Calu3 (cell line): ENCODE data around the gene TSBP1. TPM values are rescaled to one million over a fixed set of nuclear protein-coding genes. Genes with fewer than 3 reads are reported as not detected.

Source experiments
- BruUV-seq: library from RNA; stranded (reverse); fragments of 400-500 nt; replicated peaks from 2 replicates; lab custom pipeline; 2021; lab: Mats Ljungman, UMichigan
- CTCF ChIA-PET: fragments of 300-600 bp; sonication (Branson Sonifier 250); formaldehyde crosslinking; loops from one replicate; lab custom pipeline; 2022; ENCODE audit warnings: antibody characterized with exemption; lab: Charles Lee
- DNase-seq: peaks from one replicate; pipeline ENCODE4 v3.0.0; 2022
- H3K27ac Mint-ChIP-seq: one replicate; pipeline ENCODE4 v1.8.0; 2022; ENCODE audit warnings: mixed read lengths; ENCODE audit not compliant: unreplicated experiment
- H3K27me3 Mint-ChIP-seq: one replicate; pipeline ENCODE4 v1.8.0; 2022; ENCODE audit warnings: mixed read lengths; ENCODE audit not compliant: unreplicated experiment
- H3K36me3 Mint-ChIP-seq: one replicate; pipeline ENCODE4 v1.8.0; 2022; ENCODE audit warnings: mild to moderate bottlenecking, moderate library complexity, mixed read lengths; ENCODE audit not compliant: insufficient read depth, unreplicated experiment
- H3K4me1 Mint-ChIP-seq: one replicate; pipeline ENCODE4 v1.8.0; 2022; ENCODE audit warnings: mild to moderate bottlenecking, low read depth, mixed read lengths; ENCODE audit not compliant: unreplicated experiment
- H3K4me3 Mint-ChIP-seq: one replicate; pipeline ENCODE4 v1.8.0; 2022; ENCODE audit warnings: mild to moderate bottlenecking, low read depth, moderate library complexity, mixed read lengths; ENCODE audit not compliant: unreplicated experiment
- H3K9me3 Mint-ChIP-seq: one replicate; pipeline ENCODE4 v1.8.0; 2022; ENCODE audit warnings: low read depth, mixed read lengths; ENCODE audit not compliant: unreplicated experiment
- intact Hi-C: fragments of 100-400 bp; cut with micrococcal nuclease; formaldehyde crosslinking; loops from one replicate; pipeline ENCODE4 v1.10.0; 2022; ENCODE audit not compliant: unreplicated experiment
- total RNA-seq: library from RNA; stranded (reverse); gene quantifications from 2 replicates; pipeline ENCODE4 v1.2.3, GENCODE V29; 2022
- TF ChIP-seq, protein P1 (sequence below): fragments of 200-600 bp; IDR thresholded peaks from one replicate; pipeline ENCODE4 v1.8.0; 2022; ENCODE audit warnings: antibody characterized with exemption; ENCODE audit not compliant: unreplicated experiment

TSBP1 gene
- total RNA-seq, 1 experiment from 2014 or later = not detected

DNA sequence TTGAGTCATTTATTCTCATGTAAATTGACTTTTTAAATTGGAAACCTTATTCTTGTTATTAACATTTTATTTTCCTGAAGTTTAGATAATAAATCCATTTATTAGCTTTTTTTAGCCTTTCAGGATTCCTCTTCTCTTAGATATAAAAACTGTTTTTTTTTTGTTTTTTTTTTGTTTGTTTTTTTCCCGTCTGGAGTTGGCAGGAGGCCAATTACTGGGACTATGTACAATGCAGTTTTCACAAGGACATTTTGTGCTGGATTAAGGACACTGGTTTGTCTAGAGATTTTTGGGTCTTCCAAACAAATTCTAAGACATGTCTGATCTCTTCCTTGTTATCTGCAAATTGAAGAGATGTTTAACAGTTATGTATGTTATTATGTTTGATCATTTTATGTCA lies 34.0 kb upstream of the TSBP1 start:
- no peak for DNase-seq
- Mint-ChIP-seq H3K4me1 (no peaks in the 10 kb centered on the region), H3K4me3 (no peak overlapping the region), H3K36me3 (no peaks in the 10 kb centered on the region), H3K9me3 (no peaks in the 10 kb centered on the region), H3K27me3 (peaks cover 87% of the 10 kb centered on the region), H3K27ac (no peak overlapping the region)
- TF ChIP-seq, protein P1, sequence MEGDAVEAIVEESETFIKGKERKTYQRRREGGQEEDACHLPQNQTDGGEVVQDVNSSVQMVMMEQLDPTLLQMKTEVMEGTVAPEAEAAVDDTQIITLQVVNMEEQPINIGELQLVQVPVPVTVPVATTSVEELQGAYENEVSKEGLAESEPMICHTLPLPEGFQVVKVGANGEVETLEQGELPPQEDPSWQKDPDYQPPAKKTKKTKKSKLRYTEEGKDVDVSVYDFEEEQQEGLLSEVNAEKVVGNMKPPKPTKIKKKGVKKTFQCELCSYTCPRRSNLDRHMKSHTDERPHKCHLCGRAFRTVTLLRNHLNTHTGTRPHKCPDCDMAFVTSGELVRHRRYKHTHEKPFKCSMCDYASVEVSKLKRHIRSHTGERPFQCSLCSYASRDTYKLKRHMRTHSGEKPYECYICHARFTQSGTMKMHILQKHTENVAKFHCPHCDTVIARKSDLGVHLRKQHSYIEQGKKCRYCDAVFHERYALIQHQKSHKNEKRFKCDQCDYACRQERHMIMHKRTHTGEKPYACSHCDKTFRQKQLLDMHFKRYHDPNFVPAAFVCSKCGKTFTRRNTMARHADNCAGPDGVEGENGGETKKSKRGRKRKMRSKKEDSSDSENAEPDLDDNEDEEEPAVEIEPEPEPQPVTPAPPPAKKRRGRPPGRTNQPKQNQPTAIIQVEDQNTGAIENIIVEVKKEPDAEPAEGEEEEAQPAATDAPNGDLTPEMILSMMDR = no peak
- CTCF ChIA-PET = interaction anchor here (1.6 kb wide), 1 partner anchor 295 kb away, joined by 6 read pairs; no protein-coding TSS in a partner anchor
- BruUV-seq = no TSS peak
- intact Hi-C loops = no loop called here

DNA sequence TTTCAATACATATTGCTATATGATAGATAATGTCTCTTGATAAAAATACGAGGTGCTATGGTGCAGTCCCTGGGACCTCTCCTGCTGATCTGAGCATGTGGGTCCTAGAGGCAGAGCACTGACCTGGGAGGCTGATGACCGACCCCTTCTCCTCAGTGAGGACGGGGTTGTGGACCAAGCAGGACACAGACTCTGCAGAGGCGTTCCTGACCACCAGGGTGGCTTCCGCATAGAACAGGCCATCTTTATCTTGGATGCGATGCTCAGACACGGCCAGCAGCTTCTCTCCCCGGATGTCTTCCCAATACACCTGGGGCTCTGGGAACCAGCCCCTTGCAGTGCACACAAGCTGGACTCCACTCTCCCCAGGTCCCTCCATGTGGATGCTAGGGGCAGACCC lies 31.1 kb upstream of the TSBP1 start:
- CTCF ChIA-PET = no interaction called here
- H3K4me3 Mint-ChIP-seq = no peak overlapping the region
- no peak for DNase-seq
- H3K4me1 Mint-ChIP-seq = no peaks in the 10 kb centered on the region
- TF ChIP-seq, protein P1 = no peak
- peaks cover 96% of the 10 kb centered on the region for H3K27me3 Mint-ChIP-seq
- no peak overlapping the region for H3K27ac Mint-ChIP-seq
- no peaks in the 10 kb centered on the region for H3K36me3 Mint-ChIP-seq
- BruUV-seq = no TSS peak
- intact Hi-C loops = no loop called here
- H3K9me3 Mint-ChIP-seq = no peaks in the 10 kb centered on the region

DNA sequence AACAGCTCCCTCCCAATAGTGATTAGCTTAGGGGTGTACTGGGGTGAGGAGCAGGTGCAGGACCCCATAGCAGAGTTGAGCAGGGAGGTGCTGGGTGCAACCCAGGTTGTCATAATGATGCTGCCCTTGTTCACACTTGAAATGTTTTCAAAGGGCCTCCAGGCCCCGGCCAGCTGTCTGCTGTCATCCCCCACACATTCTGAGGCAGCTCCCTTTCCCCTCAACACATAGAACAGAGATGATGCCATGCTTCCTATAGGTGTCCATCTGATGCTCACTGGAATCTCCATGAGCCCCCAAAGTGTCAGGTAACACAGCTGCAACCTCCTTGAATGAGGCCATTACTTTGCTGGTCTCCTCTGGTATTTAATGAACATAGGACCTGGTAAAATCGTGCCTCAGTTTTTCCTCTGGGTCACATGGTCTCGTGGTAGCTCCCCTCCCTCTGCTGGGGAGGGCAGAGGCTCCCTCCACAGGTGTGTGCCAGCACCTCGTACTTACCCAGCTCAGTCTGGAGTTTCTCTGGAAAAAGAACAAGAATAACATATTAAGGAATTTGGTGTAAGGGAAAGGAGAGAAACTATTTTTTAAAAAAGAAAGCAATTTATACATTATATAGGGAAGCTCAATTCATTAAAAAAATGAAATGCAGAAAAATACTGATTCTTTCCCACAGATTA lies 29.7 kb upstream of the TSBP1 start:
- CTCF ChIA-PET = interaction anchor here (0.7 kb wide), 1 partner anchor 181 kb away, joined by 3 read pairs; no protein-coding TSS in a partner anchor
- H3K9me3 Mint-ChIP-seq = no peaks in the 10 kb centered on the region
- no peak for DNase-seq
- H3K36me3 Mint-ChIP-seq = no peaks in the 10 kb centered on the region
- no peak overlapping the region for H3K4me3 Mint-ChIP-seq
- BruUV-seq = no TSS peak
- H3K27ac Mint-ChIP-seq = no peak overlapping the region
- intact Hi-C loops = no loop called here
- peaks cover 95% of the 10 kb centered on the region for H3K27me3 Mint-ChIP-seq
- TF ChIP-seq, protein P1 = no peak
- no peaks in the 10 kb centered on the region for H3K4me1 Mint-ChIP-seq

DNA sequence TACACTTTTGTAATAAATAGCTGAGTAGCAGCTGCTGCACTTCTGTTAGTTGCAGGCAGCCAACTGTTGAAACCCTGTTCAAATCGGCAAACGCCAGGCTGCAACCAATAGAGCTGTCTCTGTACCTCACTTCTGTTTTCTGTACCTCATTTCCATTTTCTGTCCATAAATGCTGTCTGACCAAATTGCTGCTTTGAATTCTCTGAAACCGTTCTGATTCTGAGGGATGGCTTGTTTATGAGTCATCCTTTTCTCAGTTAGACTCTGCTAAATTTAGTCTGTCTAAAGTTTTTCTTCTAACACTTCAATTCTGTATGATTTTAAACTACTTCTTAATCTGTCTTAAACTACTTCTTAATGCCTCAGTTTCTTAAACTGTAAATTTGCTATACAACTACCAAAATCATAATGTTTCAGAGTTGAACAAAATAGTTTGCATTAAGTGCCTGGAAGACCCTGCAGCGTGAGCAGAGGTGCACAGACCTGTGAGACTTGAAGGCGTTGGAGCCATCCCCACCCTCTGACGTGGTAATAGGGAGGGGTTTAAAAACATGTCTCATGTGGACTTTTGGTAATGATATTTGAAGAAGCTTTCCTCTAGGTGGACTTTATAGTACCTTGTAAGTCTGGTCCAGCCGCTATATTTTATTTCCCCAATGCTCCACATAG lies 25.7 kb upstream of the TSBP1 start:
- no peak overlapping the region for H3K27ac Mint-ChIP-seq
- no peak for DNase-seq
- intact Hi-C loops = no loop called here
- H3K27me3 Mint-ChIP-seq = peaks cover 97% of the 10 kb centered on the region
- CTCF ChIA-PET = interaction anchor here (1.2 kb wide), 1 partner anchor 471 kb away, joined by 3 read pairs; no protein-coding TSS in a partner anchor
- BruUV-seq = no TSS peak
- no peaks in the 10 kb centered on the region for H3K4me1 Mint-ChIP-seq
- H3K9me3 Mint-ChIP-seq = no peaks in the 10 kb centered on the region
- TF ChIP-seq, protein P1 = no peak
- H3K4me3 Mint-ChIP-seq = no peak overlapping the region
- no peaks in the 10 kb centered on the region for H3K36me3 Mint-ChIP-seq
